K562 (cell line): ENCODE measurements around the gene APLP1. TPM values are rescaled to one million over a fixed set of nuclear protein-coding genes. Genes with fewer than 3 reads are reported as not detected.

Experiments used
- ATAC-seq: fragments of 200-7000 bp; cut with Tn5 transposase; 3 replicates; pipeline ENCODE4 v1.9.1; 2020; ENCODE audit warnings: moderate library complexity
- BruUV-seq: library from RNA; stranded (reverse); fragments of 400-500 nt; replicated peaks from 2 replicates; lab custom pipeline; 2021; lab: Mats Ljungman, UMichigan
- CTCF ChIA-PET: fragments of 300-600 bp; formaldehyde crosslinking; extraction: SDS; loops from one replicate; lab custom pipeline; 2021; ENCODE audit warnings: low intra/inter-chr PET ratio; lab: Yijun Ruan, JAX
- POLR2A ChIA-PET: fragments of 300-600, 350-650 bp; sonication (Branson Sonifier 250); formaldehyde crosslinking; extraction: SDS; loops from one replicate; lab custom pipeline; 2021; ENCODE audit warnings: antibody characterized with exemption, inconsistent platforms; lab: Yijun Ruan, JAX
- DNase-seq, 4 experiments: peaks; one replicate each; pipeline versions ENCODE4 v3.0.0 to v3.0.0-alpha.2; 2011 to 2018; ENCODE audit warnings: low spot score in 3 of 4, mixed read lengths in 3 of 4; ENCODE audit errors: extremely low read depth in 1 of 4
- FAIRE-seq: peaks from 2 replicates; lab custom pipeline; 2011; peaks lifted over from hg19 to GRCh38; lab: Jason Lieb, UNC
- H2AFZ ChIP-seq: 2 replicates; pipeline ENCODE4 v1.6.0; 2011; ENCODE audit warnings: low read depth, low read length, control low read depth, inconsistent platforms
- H3K27ac ChIP-seq: fragments of 200-600 bp; 3 replicates; pipeline ENCODE4 v1.8.0; 2011; ENCODE audit warnings: low read depth, mild to moderate bottlenecking, control low read depth, inconsistent platforms, low read length, moderate library complexity, mixed read lengths; ENCODE audit errors: extremely low read depth
- H3K27me3 ChIP-seq, 2 experiments: fragments of 300-600 bp in 1 of 2; 2 replicates in 1 of 2; 3 replicates in 1 of 2; pipeline versions ENCODE4 v1.6.0 to v1.8.0; 2011; ENCODE audit warnings: inconsistent platforms in 2 of 2, low read length in 2 of 2, mild to moderate bottlenecking in 1 of 2, mixed read lengths in 1 of 2, moderate library complexity in 1 of 2; ENCODE audit not compliant: control insufficient read depth in 2 of 2, insufficient read depth in 2 of 2
- H3K36me3 ChIP-seq: fragments of 300-600 bp; 3 replicates; pipeline ENCODE4 v1.8.0; 2011; ENCODE audit warnings: mild to moderate bottlenecking, low read length, inconsistent platforms; ENCODE audit not compliant: control insufficient read depth, insufficient read depth
- H3K4me1 ChIP-seq, 2 experiments: fragments of 200-600 bp in 1 of 2; replicated peaks in 1 of 2; 2 replicates in 1 of 2; 3 replicates in 1 of 2; pipeline versions ENCODE4 v1.5.1 to v1.8.0; 2011; ENCODE audit warnings: inconsistent platforms in 2 of 2, low read length in 2 of 2, mild to moderate bottlenecking in 1 of 2, mixed read lengths in 1 of 2, moderate library complexity in 1 of 2; ENCODE audit not compliant: control insufficient read depth in 2 of 2, insufficient read depth in 2 of 2
- H3K4me2 ChIP-seq: 2 replicates; pipeline ENCODE4 v1.6.1; 2011; ENCODE audit warnings: low read length, control low read depth, inconsistent platforms, mixed read lengths; ENCODE audit not compliant: insufficient read depth
- H3K4me3 ChIP-seq: fragments of 200-600 bp; sonication (generic), shearing (Covaris generic); 2 replicates; pipeline ENCODE4 v1.5.1; 2016; ENCODE audit warnings: control low read depth, inconsistent platforms
- H3K79me2 ChIP-seq: fragments of 200-600 bp; 3 replicates; pipeline ENCODE4 v1.8.0; 2011; ENCODE audit warnings: low read length, inconsistent platforms; ENCODE audit not compliant: control insufficient read depth, insufficient read depth
- H3K9ac ChIP-seq, 2 experiments: 2 replicates each; pipeline versions ENCODE4 v1.6.0 to v1.6.1; 2011; ENCODE audit warnings: low read depth in 2 of 2, low read length in 2 of 2, control low read depth in 1 of 2, inconsistent platforms in 1 of 2, mild to moderate bottlenecking in 1 of 2, mixed read lengths in 1 of 2; ENCODE audit not compliant: insufficient read depth in 1 of 2
- H3K9me1 ChIP-seq: one replicate; pipeline ENCODE4 v1.6.0; 2011; ENCODE audit warnings: inconsistent platforms, mild to moderate bottlenecking, low read length, moderate library complexity; ENCODE audit not compliant: control insufficient read depth, insufficient read depth
- H3K9me3 ChIP-seq: replicated peaks from 2 replicates; pipeline ENCODE4 v1.5.1; 2011; ENCODE audit warnings: low read depth, low read length, inconsistent platforms; ENCODE audit not compliant: control insufficient read depth, insufficient read depth
- H4K20me1 ChIP-seq: replicated peaks from 2 replicates; pipeline ENCODE4 v1.6.1; 2011; ENCODE audit warnings: low read length, inconsistent platforms, mixed read lengths; ENCODE audit not compliant: control insufficient read depth, insufficient read depth
- ATF6 ChIP-seq: sonication (generic); formaldehyde crosslinking; IDR thresholded peaks from 2 replicates; pipeline ENCODE4 v1.4.0; 2020; ENCODE audit warnings: mild to moderate bottlenecking, missing genetic modification reagents
- RBM14 ChIP-seq: fragments of 200-400 bp; formaldehyde crosslinking; IDR thresholded peaks from 2 replicates; pipeline ENCODE4 v1.6.1; 2018; ENCODE audit warnings: low read depth, mild to moderate bottlenecking, low read length, moderate library complexity, borderline replicate concordance; ENCODE audit not compliant: insufficient read depth
- ZBTB7A ChIP-seq: IDR thresholded peaks from 2 replicates; pipeline ENCODE4 v1.6.1; 2011; ENCODE audit warnings: low read depth, mild to moderate bottlenecking, low read length, moderate library complexity, borderline replicate concordance; ENCODE audit not compliant: control insufficient read depth
- WGBS: fragments of 100-300 bp; shearing (Covaris generic); methylation state at CpG from one replicate; pipeline ENCODE4 v1.1.6; 2016; ENCODE audit warnings: low coverage, mixed read lengths; ENCODE audit not compliant: insufficient coverage; ENCODE audit errors: missing lambda C conversion rate; 5-methylcytosine and 5-hydroxymethylcytosine counted together
- in situ Hi-C: fragments of 300-500 bp; cut with MboI; formaldehyde crosslinking; loops from 4 replicates; pipeline ENCODE4 v1.15.0; 2018; ENCODE audit warnings: inconsistent platforms, mixed read lengths
- intact Hi-C: fragments of 100-400 bp; cut with micrococcal nuclease; formaldehyde crosslinking; loops from 2 replicates; pipeline ENCODE4 v1.14.2; 2022
- polyA plus RNA-seq, 8 experiments: library from polyadenylated mRNA; depleted of rRNA in 4 of 8; stranded (reverse) in 5 of 8; unstranded in 3 of 8; fragments of >200 nt; fragmentation: Nextera tagmentation in 2 of 8; fragmentation: Illumina TruSeq in 1 of 8; extraction: Ambion mirVana in 2 of 8; extraction: Trizol in 1 of 8; gene quantifications; 2 replicates each; pipeline versions ENCODE4 v1.2.1 to v1.2.3, GENCODE V29; 2011 to 2014; ENCODE audit warnings: inconsistent platforms in 1 of 8, missing spikeins in 1 of 8
- total RNA-seq, 7 experiments: library from RNA; depleted of rRNA in 6 of 7; stranded (reverse); fragments of >200 nt in 6 of 7; fragmentation: Illumina TruSeq in 2 of 7; extraction: Trizol in 2 of 7; gene quantifications; 2 replicates each; pipeline versions ENCODE4 v1.2.1 to v1.2.3, GENCODE V29; 2011 to 2021; ENCODE audit warnings: low replicate concordance in 1 of 7

The APLP1 gene
- total and polyA plus RNA-seq, 9 of the 15 experiments (the other 6 are each of a cell fraction or from before 2014, with no cell fraction given), result 0.69 to 9.9 (median 4.7) TPM

GRCh38 chr19:35856546-35857149 lies 11.7 kb upstream of the APLP1 start, which contains the start of gene KIRREL2:
Gene KIRREL2, plus strand, starts transcription at chr19:35856911. Its CDS starts 209 bp downstream, at chr19:35857120.
- H3K79me2 ChIP-seq, result no peaks in the 10 kb centered on the region
- H2AFZ ChIP-seq, result peak within 1 kb of the TSS; percentile 54
- peak within 1 kb of the TSS; percentile 11; the same call in 1 of the 2 replicates for H3K4me2 ChIP-seq
- no peak within 1 kb of the TSS for H3K27ac ChIP-seq
- peaks cover 8% of the 10 kb centered on the region; the same call in 1 of the 2 replicates for H4K20me1 ChIP-seq
- POLR2A ChIA-PET, result interaction anchor here (0.6 to 1.4 kb wide), 3 partner anchors 14 to 208 kb away, joined by 3 to 6 read pairs (median 4); partner anchors contain the start of gene COX6B1
- peaks cover 5% of the 10 kb centered on the region; the same call in 1 of the 2 replicates for H3K9me3 ChIP-seq
- H3K27me3 ChIP-seq, result peaks cover 16 to 64% of the 10 kb centered on the region in 2 experiments; a peak in 4 of 5 replicates
- FAIRE-seq (no peak), DNase-seq (peak in 1 of 4 experiments; percentile 41)
- CTCF ChIA-PET, result no interaction called here
- H3K36me3 ChIP-seq, result no peaks in the 10 kb centered on the region
- intact Hi-C loops (no loop called here), in situ Hi-C loops (no loop called here)
- TF ChIP-seq ZBTB7A (peak; percentile 22; the same call in 1 of the 2 replicates), RBM14 (0 out of 2 replicates have a peak, but pooled peaks have one; percentile 28), ATF6 (CRISPR knock-in tag) (no peak)
- TF ChIP-seq, all 486 proteins: peak for 2
- Histone ChIP-seq H3K4me1 (peaks cover 12 to 41% of the 10 kb centered on the region in 2 experiments), H3K4me3 (peak within 1 kb of the TSS; percentile 29), H3K9me1 (no peaks in the 10 kb centered on the region), H3K9ac (peak within 1 kb of the TSS in 1 of 2 experiments; percentile 83; a peak in 2 of 4 replicates)
- WGBS, result 4% methylated on average over 32 of the region's 42 CpGs
- BruUV-seq, result no TSS peak
- peak; percentile 30; the same call in 1 of the 3 replicates for ATAC-seq
